HG03520 (cell line): ENCODE measurements around the gene JADE1.
A peak's percentile ranks its signal among the peaks of the same experiment; 100 is the strongest.

Experiments used
- ATAC-seq: cut with Tn5 transposase; IDR thresholded peaks from one replicate; pipeline ENCODE4 v1.9.1; 2021; ENCODE audit warnings: mild to moderate bottlenecking, moderate library complexity; ENCODE audit not compliant: unreplicated experiment

Gene JADE1

GRCh38 chr4:128809477-128810330 lies at the start of gene JADE1:
Gene JADE1, plus strand, starts transcription at chr4:128809700. Its CDS starts 22,059 bp downstream, at chr4:128831759.
- peak; percentile 40 for ATAC-seq

- no peak for ATAC-seq
Measured at GRCh38 chr4:128766781-128767180, 42.7 kb upstream of the JADE1 start.

- ATAC-seq: no peak
Measured at GRCh38 chr4:128768373-128768996, 41.0 kb upstream of the JADE1 start.

- no peak for ATAC-seq
Measured at GRCh38 chr4:128769011-128769410, 40.5 kb upstream of the JADE1 start.

- no peak for ATAC-seq
Measured at GRCh38 chr4:128770807-128771206, 38.7 kb upstream of the JADE1 start.

- no peak for ATAC-seq
Measured at GRCh38 chr4:128775477-128775876, 34.0 kb upstream of the JADE1 start.

- no peak for ATAC-seq
Measured at GRCh38 chr4:128775916-128776315, 33.6 kb upstream of the JADE1 start.

GRCh38 chr4:128776794-128777216 lies 32.7 kb upstream of the JADE1 start:
- ATAC-seq: no peak

- no peak for ATAC-seq
Measured at GRCh38 chr4:128780688-128781087, 28.8 kb upstream of the JADE1 start.

GRCh38 chr4:128782076-128782715 lies 27.3 kb upstream of the JADE1 start:
- no peak for ATAC-seq

- ATAC-seq: no peak
Measured at GRCh38 chr4:128782875-128783614, 26.5 kb upstream of the JADE1 start.

GRCh38 chr4:128787509-128788311 lies 21.8 kb upstream of the JADE1 start:
- no peak for ATAC-seq

- no peak for ATAC-seq
Measured at GRCh38 chr4:128793859-128794672, 15.4 kb upstream of the JADE1 start.

- ATAC-seq: no peak
Measured at GRCh38 chr4:128796934-128797333, 12.6 kb upstream of the JADE1 start.

- no peak for ATAC-seq
Measured at GRCh38 chr4:128800284-128800683, 9.2 kb upstream of the JADE1 start.

GRCh38 chr4:128800701-128801284 lies 8.7 kb upstream of the JADE1 start:
- ATAC-seq: no peak

- no peak for ATAC-seq
Measured at GRCh38 chr4:128802680-128803628, 6.5 kb upstream of the JADE1 start.

GRCh38 chr4:128803783-128804182 lies 5.7 kb upstream of the JADE1 start:
- no peak for ATAC-seq
